Body of pancreas (tissue), 4 donors: ENCODE measurements around the gene VAV2.

Source experiments
- POLR2A ChIP-seq, 3 donors: fragments of 450-650 bp; IDR thresholded peaks; one replicate each; pipeline ENCODE4 v1.6.1; 2016; ENCODE audit warnings: antibody characterized with exemption in 3 of 3, mild to moderate bottlenecking in 2 of 3
- TF ChIP-seq, protein P1 (sequence below), 7 experiments: fragments of 450-650 bp in 4 of 7; fragments of 200-600 bp in 3 of 7; sonication (generic) in 3 of 7; IDR thresholded peaks; one replicate each; pipeline ENCODE4 v1.5.1; 2016 to 2019; ENCODE audit warnings: antibody characterized with exemption in 7 of 7

DNA sequence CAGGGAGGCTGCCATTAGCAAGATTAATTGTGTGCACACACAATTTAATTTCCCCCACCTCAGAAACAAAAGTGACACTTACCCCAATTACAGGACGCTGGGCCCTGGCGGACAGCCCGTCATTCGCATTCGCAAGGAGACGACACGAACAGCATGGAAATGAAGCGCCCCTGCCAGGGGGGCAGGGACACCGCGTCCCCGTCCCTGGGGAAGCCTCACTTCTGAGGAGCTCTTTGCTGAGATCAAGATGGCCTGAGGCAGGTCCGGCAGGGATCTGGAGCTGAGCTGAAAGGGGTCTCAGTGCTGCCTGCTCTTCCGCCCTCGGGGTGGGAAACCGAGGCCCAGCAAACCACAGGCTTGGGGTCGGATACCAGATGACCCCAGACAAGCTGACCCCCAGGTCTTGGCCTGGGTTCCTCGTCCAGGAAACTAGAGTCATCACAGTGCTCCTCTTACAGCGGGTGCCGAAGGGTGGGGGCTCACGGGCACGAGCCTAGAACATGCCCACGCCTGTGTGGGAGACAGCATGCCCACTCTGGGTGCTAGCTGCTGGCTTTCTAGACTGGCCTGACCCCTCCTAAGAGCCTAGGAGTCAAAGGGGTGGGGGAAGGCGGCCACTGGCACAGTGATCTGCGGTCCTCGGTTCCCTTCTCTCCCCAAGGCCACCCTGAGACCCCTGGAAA is 103.2 kb downstream of the VAV2 start:
- TF ChIP-seq POLR2A (IDR thresholded peaks at IDR 0.05): no peak
- TF ChIP-seq, protein P1, sequence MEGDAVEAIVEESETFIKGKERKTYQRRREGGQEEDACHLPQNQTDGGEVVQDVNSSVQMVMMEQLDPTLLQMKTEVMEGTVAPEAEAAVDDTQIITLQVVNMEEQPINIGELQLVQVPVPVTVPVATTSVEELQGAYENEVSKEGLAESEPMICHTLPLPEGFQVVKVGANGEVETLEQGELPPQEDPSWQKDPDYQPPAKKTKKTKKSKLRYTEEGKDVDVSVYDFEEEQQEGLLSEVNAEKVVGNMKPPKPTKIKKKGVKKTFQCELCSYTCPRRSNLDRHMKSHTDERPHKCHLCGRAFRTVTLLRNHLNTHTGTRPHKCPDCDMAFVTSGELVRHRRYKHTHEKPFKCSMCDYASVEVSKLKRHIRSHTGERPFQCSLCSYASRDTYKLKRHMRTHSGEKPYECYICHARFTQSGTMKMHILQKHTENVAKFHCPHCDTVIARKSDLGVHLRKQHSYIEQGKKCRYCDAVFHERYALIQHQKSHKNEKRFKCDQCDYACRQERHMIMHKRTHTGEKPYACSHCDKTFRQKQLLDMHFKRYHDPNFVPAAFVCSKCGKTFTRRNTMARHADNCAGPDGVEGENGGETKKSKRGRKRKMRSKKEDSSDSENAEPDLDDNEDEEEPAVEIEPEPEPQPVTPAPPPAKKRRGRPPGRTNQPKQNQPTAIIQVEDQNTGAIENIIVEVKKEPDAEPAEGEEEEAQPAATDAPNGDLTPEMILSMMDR (IDR thresholded peaks at IDR 0.05): no peak
